MCF 10A (cell line): Measurements from ENCODE around the gene MMP2. TPM values are rescaled to one million over a fixed set of nuclear protein-coding genes. Genes with fewer than 3 reads are reported as not detected.
A peak's percentile ranks its signal among the peaks of the same experiment; 100 is the strongest.

Experiments
- BruUV-seq: library from RNA; stranded (reverse); fragments of 400-500 nt; replicated peaks from 2 replicates; lab custom pipeline; 2021; lab: Mats Ljungman, UMichigan
- CTCF ChIA-PET: fragments of 300-600 bp; sonication (Branson Sonifier 250); formaldehyde crosslinking; extraction: SDS; loops from one replicate; lab custom pipeline; 2021; ENCODE audit warnings: antibody characterized with exemption, inconsistent platforms; lab: Yijun Ruan, JAX
- POLR2A ChIA-PET: fragments of 300-600, 350-650 bp; sonication (Branson Sonifier 250); formaldehyde crosslinking; extraction: SDS; loops from one replicate; lab custom pipeline; 2020; ENCODE audit warnings: antibody characterized with exemption, inconsistent platforms; lab: Yijun Ruan, JAX
- DNase-seq: peaks from one replicate; pipeline ENCODE4 v3.0.0-alpha.2; 2018; ENCODE audit not compliant: unreplicated experiment
- H3K27ac Mint-ChIP-seq: one replicate; pipeline ENCODE4 v1.8.0; 2022; ENCODE audit warnings: mild to moderate bottlenecking, low read depth, mixed read lengths; ENCODE audit not compliant: unreplicated experiment
- H3K27me3 Mint-ChIP-seq: one replicate; pipeline ENCODE4 v1.8.0; 2022; ENCODE audit warnings: mixed read lengths; ENCODE audit not compliant: insufficient read depth, unreplicated experiment
- H3K36me3 Mint-ChIP-seq: one replicate; pipeline ENCODE4 v1.8.0; 2022; ENCODE audit warnings: mild to moderate bottlenecking, moderate library complexity, mixed read lengths; ENCODE audit not compliant: insufficient read depth, unreplicated experiment
- H3K4me1 Mint-ChIP-seq: one replicate; pipeline ENCODE4 v1.8.0; 2022; ENCODE audit warnings: mixed read lengths; ENCODE audit not compliant: insufficient read depth, unreplicated experiment
- H3K4me3 Mint-ChIP-seq: one replicate; pipeline ENCODE4 v1.8.0; 2022; ENCODE audit warnings: mild to moderate bottlenecking, moderate library complexity, mixed read lengths; ENCODE audit not compliant: unreplicated experiment
- H3K9me3 Mint-ChIP-seq: one replicate; pipeline ENCODE4 v1.8.0; 2022; ENCODE audit warnings: mixed read lengths; ENCODE audit not compliant: unreplicated experiment
- intact Hi-C: fragments of 100-400 bp; cut with micrococcal nuclease; formaldehyde crosslinking; loops from 2 replicates; pipeline ENCODE4 v1.14.1; 2022
- total RNA-seq: library from RNA; stranded (reverse); gene quantifications from 2 replicates; pipeline ENCODE4 v1.2.3, GENCODE V29; 2022
- TF ChIP-seq, protein P1 (sequence below): fragments of 200-600 bp; IDR thresholded peaks from one replicate; pipeline ENCODE4 v1.8.0; 2022; ENCODE audit warnings: antibody characterized with exemption, mild to moderate bottlenecking; ENCODE audit not compliant: unreplicated experiment

The MMP2 gene
- total RNA-seq, 1 experiment from 2014 or later = 3.7 TPM

DNA sequence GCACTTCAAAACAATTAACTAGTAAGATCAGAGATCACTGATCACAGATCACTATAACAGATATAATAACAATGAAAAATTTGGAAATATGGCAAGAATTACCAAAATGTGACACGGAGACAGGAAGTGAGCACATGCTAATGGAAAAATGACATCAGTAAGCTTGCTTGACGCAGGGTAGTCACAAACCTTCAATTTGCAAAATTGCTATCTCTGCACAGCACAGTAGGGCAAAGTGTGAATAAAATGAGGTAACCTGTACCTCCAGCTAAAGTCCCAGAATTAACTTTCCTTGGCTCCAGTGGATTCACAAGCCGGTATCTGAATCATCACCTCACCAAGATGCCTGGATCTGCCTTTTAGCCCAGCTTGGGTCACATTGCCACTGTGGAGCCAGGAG lies 4.2 kb upstream of the MMP2 start:
- no TSS peak for BruUV-seq
- CTCF ChIA-PET = interaction anchor here (1.4 to 21.5 kb wide), 2 partner anchors 20 to 230 kb away, joined by 5 to 619 read pairs; no protein-coding TSS in a partner anchor

DNA sequence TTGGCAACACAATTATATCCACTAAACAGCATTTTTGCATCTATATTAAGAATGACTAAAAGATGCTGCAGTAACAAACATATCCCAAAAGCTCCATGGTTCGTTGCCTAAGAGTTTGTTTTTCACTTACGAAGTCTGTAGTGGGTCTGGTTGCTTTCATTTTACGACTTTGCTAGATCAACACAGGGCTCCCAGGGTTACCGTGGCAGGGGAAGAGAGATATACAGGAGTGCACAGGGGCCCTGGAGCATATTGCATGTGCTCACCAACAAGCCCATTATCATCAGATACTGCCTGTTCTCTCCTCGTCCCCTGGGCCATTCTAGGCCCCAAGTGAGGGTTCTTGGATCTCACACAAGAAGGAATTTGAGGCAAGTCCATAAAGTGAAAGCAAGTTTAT lies 3.1 kb upstream of the MMP2 start:
- BruUV-seq = no TSS peak
- CTCF ChIA-PET = interaction anchor here (0.7 to 21.5 kb wide), 2 partner anchors 133 to 229 kb away, joined by 4 to 619 read pairs; no protein-coding TSS in a partner anchor
- intact Hi-C loops = no loop called here
- TF ChIP-seq, protein P1, sequence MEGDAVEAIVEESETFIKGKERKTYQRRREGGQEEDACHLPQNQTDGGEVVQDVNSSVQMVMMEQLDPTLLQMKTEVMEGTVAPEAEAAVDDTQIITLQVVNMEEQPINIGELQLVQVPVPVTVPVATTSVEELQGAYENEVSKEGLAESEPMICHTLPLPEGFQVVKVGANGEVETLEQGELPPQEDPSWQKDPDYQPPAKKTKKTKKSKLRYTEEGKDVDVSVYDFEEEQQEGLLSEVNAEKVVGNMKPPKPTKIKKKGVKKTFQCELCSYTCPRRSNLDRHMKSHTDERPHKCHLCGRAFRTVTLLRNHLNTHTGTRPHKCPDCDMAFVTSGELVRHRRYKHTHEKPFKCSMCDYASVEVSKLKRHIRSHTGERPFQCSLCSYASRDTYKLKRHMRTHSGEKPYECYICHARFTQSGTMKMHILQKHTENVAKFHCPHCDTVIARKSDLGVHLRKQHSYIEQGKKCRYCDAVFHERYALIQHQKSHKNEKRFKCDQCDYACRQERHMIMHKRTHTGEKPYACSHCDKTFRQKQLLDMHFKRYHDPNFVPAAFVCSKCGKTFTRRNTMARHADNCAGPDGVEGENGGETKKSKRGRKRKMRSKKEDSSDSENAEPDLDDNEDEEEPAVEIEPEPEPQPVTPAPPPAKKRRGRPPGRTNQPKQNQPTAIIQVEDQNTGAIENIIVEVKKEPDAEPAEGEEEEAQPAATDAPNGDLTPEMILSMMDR = no peak
- Mint-ChIP-seq H3K4me1 (peaks cover 39% of the 10 kb centered on the region), H3K27ac (no peak overlapping the region), H3K4me3 (no peak overlapping the region), H3K36me3 (no peaks in the 10 kb centered on the region), H3K9me3 (no peaks in the 10 kb centered on the region), H3K27me3 (peaks cover 12% of the 10 kb centered on the region)
- DNase-seq = no peak
- POLR2A ChIA-PET = interaction anchor here (0.9 kb wide), 1 partner anchor 25 kb away, joined by 4 read pairs; no protein-coding TSS in a partner anchor

More for the DNA sequence above, 4.2 kb upstream of the MMP2 start:
- intact Hi-C loops = no loop called here
- no peak overlapping the region for H3K4me3 Mint-ChIP-seq
- POLR2A ChIA-PET = interaction anchor here (0.9 kb wide), 1 partner anchor 58 kb away, joined by 3 read pairs; no protein-coding TSS in a partner anchor
- no peak for DNase-seq
- H3K36me3 Mint-ChIP-seq = no peaks in the 10 kb centered on the region
- H3K4me1 Mint-ChIP-seq = peaks cover 38% of the 10 kb centered on the region
- no peaks in the 10 kb centered on the region for H3K9me3 Mint-ChIP-seq
- H3K27ac Mint-ChIP-seq = no peak overlapping the region
- peaks cover 12% of the 10 kb centered on the region for H3K27me3 Mint-ChIP-seq
- TF ChIP-seq, protein P1 = no peak

- no peaks in the 10 kb centered on the region for H3K9me3 Mint-ChIP-seq
- peaks cover 36% of the 10 kb centered on the region for H3K4me1 Mint-ChIP-seq
- TF ChIP-seq, protein P1 = no peak
- intact Hi-C loops = no loop called here
- H3K4me3 Mint-ChIP-seq = no peak overlapping the region
- no peaks in the 10 kb centered on the region for H3K36me3 Mint-ChIP-seq
- BruUV-seq = no TSS peak
- ChIA-PET CTCF (interaction anchor here (0.7 to 1.5 kb wide), 3 partner anchors 12 to 259 kb away, joined by 4 to 6 read pairs (median 5); no protein-coding TSS in a partner anchor), POLR2A (interaction anchor here (0.7 to 1.0 kb wide), 3 partner anchors 24 to 61 kb away, joined by 3 to 4 read pairs (median 3); no protein-coding TSS in a partner anchor)
- peaks cover 12% of the 10 kb centered on the region for H3K27me3 Mint-ChIP-seq
- no peak overlapping the region for H3K27ac Mint-ChIP-seq
- peak; percentile 22 for DNase-seq
These were observed 2.1 kb upstream of the MMP2 start for GRCh38 chr16:55476625-55477533.

GRCh38 chr16:55477736-55478135 lies 1.3 kb upstream of the MMP2 start:
- Mint-ChIP-seq H3K4me1 (peaks cover 38% of the 10 kb centered on the region), H3K4me3 (no peak overlapping the region), H3K27ac (no peak overlapping the region), H3K9me3 (no peaks in the 10 kb centered on the region), H3K36me3 (no peaks in the 10 kb centered on the region), H3K27me3 (peaks cover 12% of the 10 kb centered on the region)
- DNase-seq = no peak
- ChIA-PET CTCF (interaction anchor here (0.6 to 1.5 kb wide), 3 partner anchors 13 to 1709 kb away, joined by 3 to 6 read pairs (median 5); no protein-coding TSS in a partner anchor), POLR2A (interaction anchor here (1.0 kb wide), 1 partner anchor 35 kb away, joined by 3 read pairs; no protein-coding TSS in a partner anchor)
- TF ChIP-seq, protein P1 = no peak
- intact Hi-C loops = no loop called here
- BruUV-seq = no TSS peak
